Activated CD4-positive, alpha-beta T cell treated with anti-CD3 and anti-CD28 coated beads for 48 hours (primary cell): Measurements from ENCODE around the gene GAR1.
"Not testable (repeated sequence)": the region's sequence is repeated elsewhere in the genome, so short reads cannot be mapped to it uniquely, and the experiment has no call there.

Source experiments
- DNase-seq: peaks from one replicate; pipeline ENCODE4 v3.0.0-alpha.2; 2020

The GAR1 gene

GRCh38 chr4:109847896-109848442, 32.4 kb downstream of the GAR1 start, which contains the start of gene LRIT3:
Gene LRIT3 (plus strand): TSS chr4:109848107. CDS start chr4:109848202, 95 bp downstream.
- no peak for DNase-seq

DNA sequence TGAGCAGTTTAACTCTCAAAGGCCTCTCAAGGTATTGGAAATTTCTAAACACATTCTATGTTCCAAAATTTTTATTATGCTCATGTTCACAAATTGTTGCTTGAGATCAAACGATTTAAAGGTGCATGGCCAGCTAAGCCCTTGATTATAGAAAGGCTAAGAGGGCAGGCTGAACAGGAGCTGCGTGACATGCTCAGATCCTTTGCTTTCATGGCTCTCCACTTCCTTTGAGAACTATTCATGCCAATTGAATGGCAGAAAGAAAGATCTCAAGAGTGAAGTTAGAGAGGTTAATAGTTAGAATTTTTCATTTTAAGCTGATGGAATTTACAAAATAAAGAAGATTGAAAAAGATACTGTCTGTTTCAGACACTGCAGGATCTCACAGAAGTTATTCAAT, 32.9 kb downstream of the GAR1 start:
- DNase-seq, result no peak

- DNase-seq, result no peak
These were observed 35.0 kb downstream of the GAR1 start for GRCh38 chr4:109850601-109851000.

DNA sequence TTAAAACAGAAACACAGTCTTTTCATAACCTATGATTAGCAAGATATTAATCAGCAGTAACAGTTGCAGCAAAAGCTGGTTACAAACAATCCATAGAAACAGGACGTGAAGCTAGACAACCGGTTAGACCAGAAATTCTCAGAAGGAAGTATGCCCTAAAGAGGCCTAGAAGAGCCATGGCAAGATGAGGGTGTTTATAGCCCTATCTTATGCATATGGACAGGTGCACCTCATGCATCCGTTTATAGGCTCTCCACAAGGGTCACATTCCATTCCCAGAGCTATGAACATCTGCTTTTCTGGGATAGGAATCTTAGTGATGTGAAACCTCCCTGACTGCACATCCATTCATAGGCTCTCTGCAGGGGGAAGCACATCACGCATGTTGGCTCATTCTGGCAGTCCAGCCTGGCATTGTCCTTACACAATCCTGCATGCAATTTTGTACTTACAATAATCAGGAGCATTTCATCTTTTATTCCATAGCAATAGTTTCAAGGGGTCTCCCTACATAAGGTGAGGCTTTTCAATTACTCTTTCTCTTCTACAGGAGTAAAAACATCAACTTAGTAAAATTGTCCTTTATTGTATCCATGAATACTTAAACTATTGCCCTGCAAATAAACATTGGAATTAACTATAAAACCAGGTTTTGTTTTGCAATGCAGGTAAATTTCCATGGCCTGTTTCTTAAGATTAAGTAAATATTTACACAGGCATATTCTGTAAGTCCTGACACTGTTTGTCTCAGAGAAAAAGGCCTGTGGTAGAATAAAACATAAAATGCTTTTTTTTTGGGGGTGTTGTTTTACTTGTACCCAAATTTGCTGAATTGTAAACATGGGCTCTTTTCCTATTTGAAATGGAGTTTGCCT, 44.1 kb downstream of the GAR1 start:
- DNase-seq, result not testable (repeated sequence)

- DNase-seq, result no peak
These were observed 45.7 kb downstream of the GAR1 start for GRCh38 chr4:109861271-109861670.

GRCh38 chr4:109861916-109862511, 46.5 kb downstream of the GAR1 start:
- DNase-seq, result no peak

DNA sequence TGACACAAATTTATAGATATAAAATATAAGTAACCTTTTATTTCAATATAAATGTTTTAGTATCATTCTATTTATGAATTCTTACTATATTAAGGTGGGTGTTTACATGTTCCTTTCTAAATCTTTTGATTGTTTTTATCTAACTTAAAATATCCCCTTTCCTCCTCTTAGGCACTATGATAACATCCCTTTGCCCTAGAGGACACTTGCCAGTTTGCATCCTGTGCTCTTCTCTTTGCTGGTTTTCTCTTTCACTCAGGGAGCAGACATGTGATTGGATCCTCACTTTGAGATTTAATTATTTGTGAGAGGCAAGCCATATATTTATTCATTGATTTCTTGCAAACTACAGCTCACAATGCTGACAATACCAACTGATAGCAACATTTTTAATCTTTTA, 48.6 kb downstream of the GAR1 start:
- no peak for DNase-seq

- DNase-seq, result no peak
These were observed 54.5 kb downstream of the GAR1 start for GRCh38 chr4:109870061-109870460.

- DNase-seq, result no peak
These were observed 56.5 kb downstream of the GAR1 start for GRCh38 chr4:109872065-109872464.

DNA sequence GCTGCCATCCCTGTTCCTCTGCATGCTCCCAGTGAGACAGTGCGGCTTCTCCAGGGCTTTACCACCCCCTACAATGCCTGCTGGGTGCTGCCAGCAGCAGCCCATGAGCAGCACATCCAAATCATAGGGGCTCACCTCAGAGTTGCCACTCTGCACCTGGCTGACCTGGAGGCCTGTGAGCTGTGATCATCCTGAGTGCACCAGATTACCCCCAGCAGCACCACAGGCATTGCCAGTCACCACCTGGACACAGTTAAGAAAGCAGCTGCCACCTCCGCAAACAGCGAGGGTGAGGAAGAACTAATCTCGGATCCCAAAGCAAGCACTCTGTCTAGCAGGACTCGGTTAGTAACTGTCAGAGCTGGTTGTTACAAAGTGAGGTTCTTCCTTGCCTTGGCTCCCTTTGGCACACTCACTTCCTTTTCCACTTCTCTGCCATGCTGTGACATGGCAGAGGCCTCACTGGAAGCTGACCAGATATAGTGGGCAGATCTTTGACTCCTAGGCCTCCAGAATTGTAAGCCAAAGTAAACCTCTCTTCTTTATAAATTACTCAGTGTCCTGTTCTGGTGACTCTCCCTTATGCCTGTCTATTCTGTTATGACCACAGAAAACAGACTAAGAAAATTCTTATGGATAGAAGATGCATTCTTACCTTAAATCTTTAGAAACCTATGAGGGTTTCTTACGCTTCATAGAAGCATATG, 57.5 kb downstream of the GAR1 start:
- DNase-seq, result no peak

- no peak for DNase-seq
These were observed 58.4 kb downstream of the GAR1 start for GRCh38 chr4:109873791-109874514.
